T-cell (primary cell): Measurements from ENCODE around the gene KCNMA1. TPM values are rescaled to one million over a fixed set of nuclear protein-coding genes. Genes with fewer than 3 reads are reported as not detected.

Experiments
- ATAC-seq, 4 experiments: fragments of 200-7000 bp in 3 of 4; fragments of 150-1000 bp in 1 of 4; cut with Tn5 transposase; replicated peaks in 1 of 4; 1 replicate in 3 of 4; 2 replicates in 1 of 4; pipeline ENCODE4 v1.10.0; 2021; ENCODE audit warnings: moderate library complexity in 3 of 4, mild to moderate bottlenecking in 2 of 4, moderate number of reproducible peaks in 1 of 4
- CTCF ChIA-PET, 2 donors: fragments of 300-600 bp; sonication (Branson Sonifier 250); formaldehyde crosslinking; loops; one replicate each; lab custom pipeline; 2022; ENCODE audit warnings: antibody characterized with exemption in 2 of 2; lab: Charles Lee
- POLR2A ChIA-PET, 2 donors: fragments of 300-600 bp; sonication (Branson Sonifier 250); formaldehyde crosslinking; loops; one replicate each; lab custom pipeline; 2022; ENCODE audit warnings: antibody characterized with exemption in 2 of 2; lab: Charles Lee
- DNase-seq, 35 experiments: peaks; one replicate each; pipeline versions ENCODE4 v3.0.0 to v3.0.0-alpha.2; 2013 to 2023
- H3K27ac ChIP-seq: one replicate; pipeline ENCODE4 v1.5.1; 2013; ENCODE audit warnings: low read length
- H3K27me3 ChIP-seq, 2 experiments: replicated peaks in 1 of 2; 1 replicate in 1 of 2; 2 replicates in 1 of 2; pipeline versions ENCODE4 v1.6.1 to v1.7.0; 2013; ENCODE audit warnings: low read length in 1 of 2, mixed read lengths in 1 of 2; ENCODE audit not compliant: control insufficient read depth in 2 of 2, insufficient read depth in 2 of 2; ENCODE audit errors: extremely low read depth in 1 of 2
- H3K36me3 ChIP-seq, 2 donors: 1 replicate in 1 of 2; 2 replicates in 1 of 2; pipeline versions ENCODE4 v1.6.1 to v1.7.0; 2013; ENCODE audit warnings: low read length in 1 of 2; ENCODE audit not compliant: control insufficient read depth in 2 of 2, insufficient read depth in 1 of 2; ENCODE audit errors: extremely low read depth in 1 of 2
- H3K4me1 ChIP-seq, 2 experiments: 1 replicate in 1 of 2; 2 replicates in 1 of 2; pipeline versions ENCODE4 v1.6.1 to v1.7.0; 2013; ENCODE audit warnings: low read length in 2 of 2, mixed read lengths in 1 of 2; ENCODE audit not compliant: insufficient read depth in 2 of 2, control insufficient read depth in 1 of 2; ENCODE audit errors: extremely low read depth in 1 of 2
- H3K4me3 ChIP-seq, 2 donors: 1 replicate in 1 of 2; 2 replicates in 1 of 2; pipeline versions ENCODE4 v1.5.1 to v1.7.0; 2013; ENCODE audit warnings: mild to moderate bottlenecking in 2 of 2, low read length in 1 of 2, moderate library complexity in 1 of 2; ENCODE audit not compliant: control insufficient read depth in 1 of 2; ENCODE audit errors: extremely low read depth in 1 of 2
- H3K9me3 ChIP-seq: 2 replicates; pipeline ENCODE4 v1.7.0; 2013
- H3K27ac Mint-ChIP-seq, 2 donors: one replicate each; pipeline ENCODE4 v1.8.0; 2020 to 2021; ENCODE audit warnings: mild to moderate bottlenecking in 2 of 2, mixed read lengths in 2 of 2
- H3K27me3 Mint-ChIP-seq, 2 donors: one replicate each; pipeline ENCODE4 v1.8.0; 2021 to 2022; ENCODE audit warnings: mixed read lengths in 2 of 2
- H3K36me3 Mint-ChIP-seq: one replicate; pipeline ENCODE4 v1.8.0; 2021; ENCODE audit warnings: mixed read lengths
- H3K4me1 Mint-ChIP-seq, 3 donors: one replicate each; pipeline ENCODE4 v1.8.0; 2020 to 2022; ENCODE audit warnings: mixed read lengths in 3 of 3, mild to moderate bottlenecking in 1 of 3
- H3K4me3 Mint-ChIP-seq, 3 donors: one replicate each; pipeline ENCODE4 v1.8.0; 2020 to 2022; ENCODE audit warnings: mild to moderate bottlenecking in 3 of 3, mixed read lengths in 3 of 3, moderate library complexity in 3 of 3
- H3K9me3 Mint-ChIP-seq, 3 donors: one replicate each; pipeline ENCODE4 v1.8.0; 2020 to 2022; ENCODE audit warnings: mixed read lengths in 3 of 3
- WGBS: methylation state at CpG from one replicate; pipeline ENCODE4 v1.1.5; 2013; ENCODE audit warnings: missing lambda C conversion rate; ENCODE audit not compliant: insufficient coverage; 5-methylcytosine and 5-hydroxymethylcytosine counted together
- total RNA-seq, 35 experiments: library from RNA in 6 of 35; stranded (reverse) in 6 of 35; fragments of 120-200 nt in 1 of 35; gene quantifications; one replicate each; pipeline versions ENCODE4 v1.2.1 to v1.2.4 and lab custom pipeline; 2013 to 2026

Gene KCNMA1
- total RNA-seq, 5 donors from 2014 or later (not counting 1 experiment from before 2014, with no cell fraction given), result 0.14 to 1.6 (median 0.60) TPM

- no peak for DNase-seq
- Mint-ChIP-seq H3K4me3 (no peak overlapping the region), H3K36me3 (no peaks in the 10 kb centered on the region), H3K4me1 (peaks cover 0 to 16% (median 6%) of the 10 kb centered on the region in 3 donors), H3K27ac (no peak overlapping the region), H3K27me3 (peaks cover 0 to 5% of the 10 kb centered on the region in 2 donors), H3K9me3 (no peaks in the 10 kb centered on the region)
- Histone ChIP-seq H3K9me3 (no peaks in the 10 kb centered on the region), H3K36me3 (no peaks in the 10 kb centered on the region), H3K27ac (no peak overlapping the region), H3K4me1 (peaks cover 0 to 7% of the 10 kb centered on the region in 2 experiments), H3K4me3 (no peak overlapping the region), H3K27me3 (peaks cover 0 to 3% of the 10 kb centered on the region in 2 experiments)
- 80% methylated on average over 1 of the region's 2 CpGs for WGBS
- ChIA-PET POLR2A (no interaction called here), CTCF (no interaction called here)
- ATAC-seq, result no peak
Observed at GRCh38 chr10:76959111-76959510, 678.5 kb downstream of the KCNMA1 start.

- ChIA-PET CTCF (no interaction called here), POLR2A (no interaction called here)
- no peaks in the 10 kb centered on the region for H3K9me3 Mint-ChIP-seq
- no peak overlapping the region for H3K27ac Mint-ChIP-seq
- Histone ChIP-seq H3K27me3 (peaks cover 0 to 6% of the 10 kb centered on the region in 2 experiments), H3K9me3 (no peaks in the 10 kb centered on the region), H3K36me3 (no peaks in the 10 kb centered on the region), H3K27ac (no peak overlapping the region), H3K4me3 (no peak overlapping the region), H3K4me1 (no peaks in the 10 kb centered on the region)
- peaks cover 0 to 2% (median 0%) of the 10 kb centered on the region in 3 donors for H3K4me1 Mint-ChIP-seq
- 83% methylated on average over 1 of the region's 3 CpGs for WGBS
- no peak overlapping the region for H3K4me3 Mint-ChIP-seq
- no peaks in the 10 kb centered on the region for H3K36me3 Mint-ChIP-seq
- ATAC-seq (no peak), DNase-seq (no peak)
- no peaks in the 10 kb centered on the region for H3K27me3 Mint-ChIP-seq
Observed at GRCh38 chr10:76954838-76955237, 682.8 kb downstream of the KCNMA1 start.

GRCh38 chr10:76950354-76950753, 687.3 kb downstream of the KCNMA1 start:
- H3K9me3 Mint-ChIP-seq, result no peaks in the 10 kb centered on the region
- H3K27ac ChIP-seq, result no peak overlapping the region
- H3K4me3 Mint-ChIP-seq, result no peak overlapping the region
- H3K36me3 ChIP-seq, result no peaks in the 10 kb centered on the region
- H3K27me3 Mint-ChIP-seq, result peaks cover 3 to 4% of the 10 kb centered on the region in 2 donors
- POLR2A ChIA-PET, result no interaction called here
- H3K4me1 Mint-ChIP-seq, result no peaks in the 10 kb centered on the region
- H3K4me3 ChIP-seq, result no peak overlapping the region
- no peaks in the 10 kb centered on the region for H3K36me3 Mint-ChIP-seq
- H3K27ac Mint-ChIP-seq, result no peak overlapping the region
- DNase-seq, result no peak
- ATAC-seq, result no peak
- H3K27me3 ChIP-seq, result peaks cover 0 to 6% of the 10 kb centered on the region in 2 experiments
- H3K4me1 ChIP-seq, result no peaks in the 10 kb centered on the region
- CTCF ChIA-PET, result no interaction called here
- WGBS, result no CpG with 5 or more reads among the region's 1 CpG
- no peaks in the 10 kb centered on the region for H3K9me3 ChIP-seq

GRCh38 chr10:76946270-76946669, 691.3 kb downstream of the KCNMA1 start:
- DNase-seq, result no peak
- Histone ChIP-seq H3K27me3 (peaks cover 0 to 4% of the 10 kb centered on the region in 2 experiments), H3K4me1 (no peaks in the 10 kb centered on the region), H3K9me3 (no peaks in the 10 kb centered on the region), H3K27ac (no peak overlapping the region), H3K36me3 (no peaks in the 10 kb centered on the region), H3K4me3 (no peak overlapping the region)
- H3K4me3 Mint-ChIP-seq, result no peak overlapping the region
- H3K36me3 Mint-ChIP-seq, result no peaks in the 10 kb centered on the region
- no peak overlapping the region for H3K27ac Mint-ChIP-seq
- 80% methylated on average over 1 of the region's 1 CpG for WGBS
- no peak for ATAC-seq
- H3K27me3 Mint-ChIP-seq, result peaks cover 3 to 8% of the 10 kb centered on the region in 2 donors
- CTCF ChIA-PET, result no interaction called here
- H3K4me1 Mint-ChIP-seq, result peaks cover 0 to 15% (median 0%) of the 10 kb centered on the region in 3 donors
- no peaks in the 10 kb centered on the region for H3K9me3 Mint-ChIP-seq
- POLR2A ChIA-PET, result no interaction called here

- H3K36me3 Mint-ChIP-seq, result no peaks in the 10 kb centered on the region
- H3K9me3 ChIP-seq, result no peaks in the 10 kb centered on the region
- no peaks in the 10 kb centered on the region for H3K27me3 ChIP-seq
- H3K27ac ChIP-seq, result no peak overlapping the region
- CTCF ChIA-PET, result no interaction called here
- WGBS, result 88% methylated on average over 1 of the region's 5 CpGs
- POLR2A ChIA-PET, result no interaction called here
- no peak for DNase-seq
- no peaks in the 10 kb centered on the region for H3K4me1 ChIP-seq
- peaks cover 3 to 8% of the 10 kb centered on the region in 2 donors for H3K27me3 Mint-ChIP-seq
- H3K4me3 Mint-ChIP-seq, result no peak overlapping the region
- H3K4me1 Mint-ChIP-seq, result peaks cover 0 to 15% (median 0%) of the 10 kb centered on the region in 3 donors
- H3K9me3 Mint-ChIP-seq, result no peaks in the 10 kb centered on the region
- no peak for ATAC-seq
- no peak overlapping the region for H3K27ac Mint-ChIP-seq
- H3K36me3 ChIP-seq, result no peaks in the 10 kb centered on the region
- no peak overlapping the region for H3K4me3 ChIP-seq
Observed at GRCh38 chr10:76945166-76945565, 692.4 kb downstream of the KCNMA1 start.

- Mint-ChIP-seq H3K4me1 (peaks cover 0 to 15% (median 0%) of the 10 kb centered on the region in 3 donors), H3K36me3 (no peaks in the 10 kb centered on the region), H3K27me3 (peaks cover 3 to 10% of the 10 kb centered on the region in 2 donors), H3K9me3 (peaks cover 0 to under 1% (median 0%) of the 10 kb centered on the region in 3 donors), H3K27ac (no peak overlapping the region), H3K4me3 (no peak overlapping the region)
- Histone ChIP-seq H3K9me3 (no peaks in the 10 kb centered on the region), H3K4me3 (no peak overlapping the region), H3K36me3 (no peaks in the 10 kb centered on the region), H3K27ac (no peak overlapping the region), H3K27me3 (no peaks in the 10 kb centered on the region), H3K4me1 (no peaks in the 10 kb centered on the region)
- DNase-seq (no peak), ATAC-seq (no peak)
- ChIA-PET CTCF (no interaction called here), POLR2A (no interaction called here)
- 88% methylated on average over 6 of the region's 7 CpGs for WGBS
Observed at GRCh38 chr10:76944640-76945039, 693.0 kb downstream of the KCNMA1 start.
